Neural crest cell (in vitro differentiated cells): ENCODE results near the gene C11orf21. TPM values are rescaled to one million over a fixed set of nuclear protein-coding genes. Genes with fewer than 3 reads are reported as not detected.
A peak's percentile ranks its signal among the peaks of the same experiment; 100 is the strongest.

Source experiments
- DNase-seq: peaks from one replicate; pipeline ENCODE4 v3.0.0; 2021; ENCODE audit warnings: low read depth, mixed read lengths, low spot score
- H3K27ac Mint-ChIP-seq: one replicate; pipeline ENCODE4 v1.8.0; 2021; ENCODE audit warnings: mild to moderate bottlenecking, mixed read lengths; ENCODE audit not compliant: unreplicated experiment
- H3K27me3 Mint-ChIP-seq: 2 replicates; pipeline ENCODE4 v1.8.0; 2021; ENCODE audit warnings: low read depth, mild to moderate bottlenecking, mixed read lengths
- H3K36me3 Mint-ChIP-seq: 2 replicates; pipeline ENCODE4 v1.8.0; 2021; ENCODE audit warnings: low read depth, mild to moderate bottlenecking, mixed read lengths
- H3K4me1 Mint-ChIP-seq: 2 replicates; pipeline ENCODE4 v1.8.0; 2021; ENCODE audit warnings: mixed read lengths
- H3K4me3 Mint-ChIP-seq: one replicate; pipeline ENCODE4 v1.8.0; 2021; ENCODE audit warnings: mild to moderate bottlenecking, mixed read lengths
- H3K9me3 Mint-ChIP-seq: 2 replicates; pipeline ENCODE4 v1.8.0; 2021; ENCODE audit warnings: mixed read lengths
- CTCF ChIP-seq: fragments of 200-600 bp; sonication (generic); conservative IDR thresholded peaks from 2 replicates; pipeline ENCODE4 v1.5.0; 2021; ENCODE audit warnings: antibody characterized with exemption, mild to moderate bottlenecking
- total RNA-seq: library from RNA; stranded (reverse); gene quantifications from 2 replicates; pipeline ENCODE4 v1.2.1, GENCODE V29; 2021

The C11orf21 gene
- total RNA-seq, 1 donor from 2014 or later, result not detected

- no peak for TF ChIP-seq CTCF
- H3K27me3 Mint-ChIP-seq, result peaks cover 13% of the 10 kb centered on the region
- H3K36me3 Mint-ChIP-seq, result no peaks in the 10 kb centered on the region
These were observed 18.2 kb upstream of the C11orf21 start for GRCh38 chr11:2319791-2320472.

GRCh38 chr11:2318707-2319106 is 17.0 kb upstream of the C11orf21 start:
- Mint-ChIP-seq H3K9me3 (peaks cover 5% of the 10 kb centered on the region), H3K27me3 (peaks cover 13% of the 10 kb centered on the region), H3K4me3 (no peak overlapping the region), H3K36me3 (no peaks in the 10 kb centered on the region), H3K27ac (no peak overlapping the region), H3K4me1 (no peaks in the 10 kb centered on the region)
- no peak for DNase-seq
- TF ChIP-seq CTCF, result no peak

More at GRCh38 chr11:2319791-2320472, 18.2 kb upstream of the C11orf21 start:
- H3K4me3 Mint-ChIP-seq, result no peak overlapping the region
- H3K9me3 Mint-ChIP-seq, result peaks cover 5% of the 10 kb centered on the region
- H3K4me1 Mint-ChIP-seq, result no peaks in the 10 kb centered on the region
- peak overlapping the region; percentile 27 for H3K27ac Mint-ChIP-seq
- DNase-seq, result no peak

GRCh38 chr11:2318123-2318522 is 16.4 kb upstream of the C11orf21 start:
- H3K36me3 Mint-ChIP-seq, result no peaks in the 10 kb centered on the region

GRCh38 chr11:2317354-2318050 is 15.8 kb upstream of the C11orf21 start:
- no peak for DNase-seq
- TF ChIP-seq CTCF, result no peak
- Mint-ChIP-seq H3K27ac (no peak overlapping the region), H3K4me1 (no peaks in the 10 kb centered on the region), H3K9me3 (no peaks in the 10 kb centered on the region), H3K36me3 (no peaks in the 10 kb centered on the region), H3K27me3 (peaks cover 9% of the 10 kb centered on the region), H3K4me3 (no peak overlapping the region)

More at GRCh38 chr11:2318123-2318522, 16.4 kb upstream of the C11orf21 start:
- Mint-ChIP-seq H3K4me1 (no peaks in the 10 kb centered on the region), H3K9me3 (peaks cover 5% of the 10 kb centered on the region), H3K27me3 (peaks cover 13% of the 10 kb centered on the region), H3K27ac (no peak overlapping the region), H3K4me3 (no peak overlapping the region)
- no peak for TF ChIP-seq CTCF
- DNase-seq, result no peak

GRCh38 chr11:2316963-2317244 is 15.2 kb upstream of the C11orf21 start:
- Mint-ChIP-seq H3K9me3 (no peaks in the 10 kb centered on the region), H3K27me3 (peaks cover 6% of the 10 kb centered on the region), H3K4me1 (no peaks in the 10 kb centered on the region), H3K36me3 (no peaks in the 10 kb centered on the region), H3K4me3 (no peak overlapping the region), H3K27ac (no peak overlapping the region)
- DNase-seq, result no peak
- no peak for TF ChIP-seq CTCF
